ENCODE measurements around the gene PPFIBP1.

DNA sequence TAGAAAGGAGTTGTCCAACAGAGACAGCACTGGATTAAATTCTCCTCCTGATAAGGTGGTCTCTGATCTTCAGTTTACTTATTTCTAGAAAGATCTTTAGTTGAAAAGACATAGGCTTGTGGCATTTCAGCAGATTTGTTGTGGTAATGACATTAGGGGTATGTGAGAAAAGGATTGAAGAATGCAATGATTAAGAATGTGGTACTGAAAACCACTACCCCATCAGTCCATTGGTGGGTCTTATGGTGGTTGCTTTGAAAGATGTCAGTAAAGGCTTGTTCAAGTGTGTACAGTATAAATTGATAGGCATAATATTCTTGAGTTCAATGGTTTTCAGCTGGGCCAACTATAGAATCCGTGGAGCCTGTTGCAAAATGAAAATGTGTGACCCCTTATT lies 10.8 kb downstream of the PPFIBP1 start:
- TF ChIP-seq POLR2A (IDR thresholded peaks at IDR 0.05) (no peak), POLR2AphosphoS5 (IDR thresholded peaks at IDR 0.05) (no peak)
- TF ChIP-seq, protein P1, sequence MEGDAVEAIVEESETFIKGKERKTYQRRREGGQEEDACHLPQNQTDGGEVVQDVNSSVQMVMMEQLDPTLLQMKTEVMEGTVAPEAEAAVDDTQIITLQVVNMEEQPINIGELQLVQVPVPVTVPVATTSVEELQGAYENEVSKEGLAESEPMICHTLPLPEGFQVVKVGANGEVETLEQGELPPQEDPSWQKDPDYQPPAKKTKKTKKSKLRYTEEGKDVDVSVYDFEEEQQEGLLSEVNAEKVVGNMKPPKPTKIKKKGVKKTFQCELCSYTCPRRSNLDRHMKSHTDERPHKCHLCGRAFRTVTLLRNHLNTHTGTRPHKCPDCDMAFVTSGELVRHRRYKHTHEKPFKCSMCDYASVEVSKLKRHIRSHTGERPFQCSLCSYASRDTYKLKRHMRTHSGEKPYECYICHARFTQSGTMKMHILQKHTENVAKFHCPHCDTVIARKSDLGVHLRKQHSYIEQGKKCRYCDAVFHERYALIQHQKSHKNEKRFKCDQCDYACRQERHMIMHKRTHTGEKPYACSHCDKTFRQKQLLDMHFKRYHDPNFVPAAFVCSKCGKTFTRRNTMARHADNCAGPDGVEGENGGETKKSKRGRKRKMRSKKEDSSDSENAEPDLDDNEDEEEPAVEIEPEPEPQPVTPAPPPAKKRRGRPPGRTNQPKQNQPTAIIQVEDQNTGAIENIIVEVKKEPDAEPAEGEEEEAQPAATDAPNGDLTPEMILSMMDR (IDR thresholded peaks at IDR 0.05): no peak

Measured in breast epithelium (tissue), 3 donors.